HG02885 (cell line): Measurements from ENCODE around the gene ECE2.

Experiments
- ATAC-seq: cut with Tn5 transposase; IDR thresholded peaks from one replicate; pipeline ENCODE4 v1.9.1; 2021; ENCODE audit warnings: mild to moderate bottlenecking; ENCODE audit not compliant: unreplicated experiment, poor library complexity

The ECE2 gene

GRCh38 chr3:184275961-184276910 is at the start of gene ECE2:
TSS of gene ECE2 (plus strand) at chr3:184276022. CDS start at chr3:184276154, 132 bp downstream.
- ATAC-seq = no peak

GRCh38 chr3:184227481-184227935 is 48.3 kb upstream of the ECE2 start:
- no peak for ATAC-seq

GRCh38 chr3:184228376-184229137 is 47.3 kb upstream of the ECE2 start:
- no peak for ATAC-seq

- ATAC-seq = peak; percentile 65
These were observed 46.3 kb upstream of the ECE2 start, which contains the start of gene VWA5B2 for GRCh38 chr3:184229394-184230080. TSS of gene VWA5B2 (plus strand) at chr3:184229585. CDS start at chr3:184230529, 944 bp downstream.

- ATAC-seq = no peak
These were observed 45.7 kb upstream of the ECE2 start for GRCh38 chr3:184230081-184230602.

- ATAC-seq = no peak
These were observed 45.0 kb upstream of the ECE2 start for GRCh38 chr3:184230603-184231528.

GRCh38 chr3:184231671-184232070 is 44.2 kb upstream of the ECE2 start:
- no peak for ATAC-seq

GRCh38 chr3:184233127-184233843 is 42.5 kb upstream of the ECE2 start:
- no peak for ATAC-seq

GRCh38 chr3:184234224-184234623 is 41.6 kb upstream of the ECE2 start:
- no peak for ATAC-seq

GRCh38 chr3:184234671-184235380 is 41.0 kb upstream of the ECE2 start:
- ATAC-seq = no peak

- no peak for ATAC-seq
These were observed 40.3 kb upstream of the ECE2 start for GRCh38 chr3:184235381-184236032.

- ATAC-seq = no peak
These were observed 39.8 kb upstream of the ECE2 start for GRCh38 chr3:184236033-184236410.

- no peak for ATAC-seq
These were observed 39.2 kb upstream of the ECE2 start for GRCh38 chr3:184236636-184237035.

GRCh38 chr3:184237211-184237610 is 38.6 kb upstream of the ECE2 start:
- no peak for ATAC-seq

GRCh38 chr3:184237807-184238206 is 38.0 kb upstream of the ECE2 start:
- no peak for ATAC-seq

GRCh38 chr3:184238246-184238818 is 37.5 kb upstream of the ECE2 start:
- ATAC-seq = no peak

- ATAC-seq = no peak
These were observed 36.6 kb upstream of the ECE2 start for GRCh38 chr3:184239221-184239620.
